A549 (cell line): ENCODE results near the gene ICAM4. TPM values are rescaled to one million over a fixed set of nuclear protein-coding genes. Genes with fewer than 3 reads are reported as not detected.

ENCODE experiments used
- ATAC-seq, 2 experiments: fragments of 200-7000 bp in 1 of 2; fragments of >200 bp in 1 of 2; cut with Nextera tagmentation in 1 of 2; cut with Tn5 transposase in 1 of 2; 3 replicates each; pipeline versions ENCODE4 v1.8.0 to v1.9.1; 2018 to 2020; ENCODE audit warnings: mild to moderate bottlenecking in 1 of 2, moderate library complexity in 1 of 2
- CTCF ChIA-PET: fragments of 300-600 bp; sonication (Branson Sonifier 250); formaldehyde crosslinking; extraction: SDS; loops from one replicate; lab custom pipeline; 2021; ENCODE audit warnings: antibody characterized with exemption, inconsistent platforms; lab: Yijun Ruan, JAX
- POLR2A ChIA-PET: fragments of 350-600 bp; formaldehyde crosslinking; extraction: SDS; loops from one replicate; lab custom pipeline; 2021; ENCODE audit warnings: antibody characterized with exemption, inconsistent platforms; lab: Yijun Ruan, JAX
- DNase-seq, 2 experiments: peaks; one replicate each; pipeline versions ENCODE4 v3.0.0 to v3.0.0-alpha.2; 2011 to 2016; ENCODE audit warnings: low read depth in 1 of 2, low spot score in 1 of 2
- FAIRE-seq: peaks from 2 replicates; lab custom pipeline; 2011; peaks lifted over from hg19 to GRCh38; lab: Jason Lieb, UNC
- H3K27ac ChIP-seq, 2 experiments: fragments of >200 bp; sonication (Bioruptor Twin); formaldehyde crosslinking; 3 replicates each; pipeline ENCODE4 v1.5.1; 2016 to 2017
- H3K4me1 ChIP-seq: fragments of >200 bp; sonication (Bioruptor Twin); formaldehyde crosslinking; 3 replicates; pipeline ENCODE4 v1.6.1; 2016
- H3K4me2 ChIP-seq: fragments of >200 bp; sonication (Bioruptor Twin); formaldehyde crosslinking; 3 replicates; pipeline ENCODE4 v1.6.1; 2016
- H3K4me3 ChIP-seq: fragments of >200 bp; sonication (Bioruptor Twin); formaldehyde crosslinking; 3 replicates; pipeline ENCODE4 v1.5.1; 2016
- H3K9me3 ChIP-seq: fragments of >200 bp; sonication (Bioruptor Twin); formaldehyde crosslinking; 3 replicates; pipeline ENCODE4 v1.6.1; 2016
- BCL3 ChIP-seq: fragments of >200 bp; sonication (Bioruptor Twin); formaldehyde crosslinking; IDR thresholded peaks from 3 replicates; pipeline ENCODE4 v1.6.1; 2016
- CEBPB ChIP-seq, 2 experiments: fragments of >200 bp in 1 of 2; sonication (Bioruptor Twin) in 1 of 2; formaldehyde crosslinking in 1 of 2; IDR thresholded peaks; 2 replicates each; pipeline ENCODE4 v1.6.1; 2012 to 2016
- CHD2 ChIP-seq: fragments of 150-350 bp; IDR thresholded peaks from 2 replicates; pipeline ENCODE4 v1.6.1; 2014; ENCODE audit warnings: low read length; ENCODE audit not compliant: partially characterized antibody
- EHF ChIP-seq: fragments of 250-450 bp; sonication (Bioruptor Pico); IDR thresholded peaks from 2 replicates; pipeline ENCODE4 v1.5.0; 2020; ENCODE audit warnings: mild to moderate bottlenecking
- EP300 ChIP-seq, 2 experiments: fragments of >200 bp; sonication (Bioruptor Twin); formaldehyde crosslinking; IDR thresholded peaks; 2 replicates in 1 of 2; 3 replicates in 1 of 2; pipeline ENCODE4 v1.6.1; 2016 to 2017
- FOSB ChIP-seq: fragments of 250-450 bp; sonication (Bioruptor Pico); IDR thresholded peaks from 2 replicates; pipeline ENCODE4 v1.5.0; 2020; ENCODE audit warnings: mild to moderate bottlenecking, moderate library complexity
- HMGXB4 ChIP-seq: fragments of 250-450 bp; sonication (Bioruptor Pico); IDR thresholded peaks from 2 replicates; pipeline ENCODE4 v1.5.0; 2021; ENCODE audit warnings: mild to moderate bottlenecking, moderate library complexity, borderline replicate concordance
- JUN ChIP-seq, 2 experiments: fragments of >200 bp; sonication (Bioruptor Twin); formaldehyde crosslinking; IDR thresholded peaks; 2 replicates in 1 of 2; 3 replicates in 1 of 2; pipeline ENCODE4 v1.6.1; 2016 to 2017
- MAFK ChIP-seq: fragments of 450-650 bp; IDR thresholded peaks from 2 replicates; pipeline ENCODE4 v1.6.1; 2014; ENCODE audit not compliant: partially characterized antibody
- MAZ ChIP-seq: fragments of 150-350 bp; IDR thresholded peaks from 2 replicates; pipeline ENCODE4 v1.6.1; 2014; ENCODE audit warnings: antibody characterized with exemption, low read depth, low read length, borderline replicate concordance
- REST ChIP-seq: fragments of 200-600 bp; sonication (generic); IDR thresholded peaks from 2 replicates; pipeline ENCODE4 v1.6.1; 2016; ENCODE audit warnings: antibody characterized with exemption, mild to moderate bottlenecking, moderate library complexity
- RNF2 ChIP-seq: fragments of 200-600 bp; sonication (generic); IDR thresholded peaks from 2 replicates; pipeline ENCODE4 v1.6.1; 2016; ENCODE audit warnings: low read depth, mild to moderate bottlenecking, antibody characterized with exemption, moderate library complexity, borderline replicate concordance
- TFCP2L1 ChIP-seq: fragments of 250-450 bp; sonication (Bioruptor Pico); IDR thresholded peaks from 2 replicates; pipeline ENCODE4 v1.5.0; 2021; ENCODE audit warnings: mild to moderate bottlenecking
- ZFP36 ChIP-seq: fragments of 450-650 bp; IDR thresholded peaks from 2 replicates; pipeline ENCODE4 v1.6.1; 2014; ENCODE audit warnings: borderline replicate concordance; ENCODE audit not compliant: partially characterized antibody
- ZSCAN20 ChIP-seq: fragments of 250-450 bp; sonication (Bioruptor Pico); IDR thresholded peaks from 2 replicates; pipeline ENCODE4 v1.8.0; 2022; ENCODE audit warnings: mild to moderate bottlenecking, moderate library complexity
- WGBS: methylation state at CpG from one replicate; pipeline ENCODE4 v1.1.6; 2017; ENCODE audit errors: missing lambda C conversion rate; 5-methylcytosine and 5-hydroxymethylcytosine counted together
- polyA plus RNA-seq, 4 experiments: library from polyadenylated mRNA; depleted of rRNA in 3 of 4; stranded (reverse); fragments of >200 nt; fragmentation: RNase III in 1 of 4; extraction: RNeasy Plus Mini Kit Qiagen cat#74134 plus additional on column Dnase treatment in 1 of 4; gene quantifications; 2 replicates in 3 of 4; 3 replicates in 1 of 4; pipeline ENCODE4 v1.2.3, GENCODE V29; 2011 to 2017
- TF ChIP-seq, protein P1 (sequence below): IDR thresholded peaks from 2 replicates; pipeline ENCODE4 v1.6.1; 2012

The ICAM4 gene
- polyA plus RNA-seq, 2 of the 4 experiments (the other 2 are of a cell fraction), result not detected

DNA sequence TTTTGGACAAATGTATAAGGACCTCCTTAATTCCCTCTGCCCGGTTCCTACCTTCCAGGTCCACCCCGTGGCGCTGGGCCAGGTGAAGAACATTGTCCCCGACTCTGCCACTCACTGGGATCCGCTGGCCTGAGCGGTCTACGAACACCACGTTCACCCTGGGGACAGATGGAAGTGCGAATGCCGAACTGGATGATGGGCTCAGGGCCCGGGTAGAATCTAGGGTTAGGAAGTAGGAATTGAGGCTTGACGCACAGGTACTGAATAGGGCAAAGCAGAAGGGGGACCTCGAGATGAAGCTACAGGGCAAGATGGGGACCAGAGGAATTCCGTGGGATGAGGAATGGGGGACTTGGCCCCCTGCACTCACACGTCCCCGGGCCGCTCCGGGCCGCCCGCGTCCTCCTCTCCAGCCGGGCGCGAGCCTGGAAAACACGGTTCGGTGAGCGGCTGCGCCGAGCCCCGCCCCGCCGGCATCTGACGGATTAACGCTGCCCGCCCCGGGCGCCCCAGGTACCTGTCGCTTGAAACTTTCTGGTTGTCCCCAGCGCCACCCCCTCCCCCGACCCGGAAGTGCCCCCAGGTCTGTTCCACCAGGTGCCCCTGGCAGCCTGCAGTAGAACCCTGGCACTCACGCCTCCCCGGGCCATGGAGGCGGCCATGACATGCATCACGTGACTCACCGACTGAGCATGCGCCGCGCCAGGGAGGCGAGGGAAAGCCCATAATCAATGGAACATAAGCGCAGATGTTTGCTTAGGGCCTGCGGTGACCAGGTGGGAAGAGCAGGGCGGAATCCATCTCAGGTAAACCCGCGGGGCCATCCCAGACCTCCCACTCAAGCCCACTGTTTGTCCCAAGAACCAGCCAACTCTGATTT is 28.8 kb downstream of the ICAM4 start, which contains the start of gene FDX2 (continued):
- TF ChIP-seq JUN (IDR thresholded peaks at IDR 0.05), result peak in 1 of 2 experiments; percentile 78; a peak in 3 of 5 replicates
- TF ChIP-seq MAFK, result no peak
- no peak for TF ChIP-seq CEBPB (IDR thresholded peaks at IDR 0.05)
- TF ChIP-seq MAZ, result no peak
- 0 out of 3 replicates have a peak, but pooled peaks have one; percentile 57 for TF ChIP-seq BCL3
- no peak for TF ChIP-seq FOSB (CRISPR knock-in tag)
- TF ChIP-seq TFCP2L1 (CRISPR knock-in tag), result no peak

GRCh38 chr19:10316229-10317044 is 29.7 kb downstream of the ICAM4 start:
- FAIRE-seq, result no peak
- TF ChIP-seq ZSCAN20 (CRISPR knock-in tag) (no peak), EP300 (IDR thresholded peaks at IDR 0.05) (no peak), EHF (CRISPR knock-in tag) (no peak), CHD2 (no peak), HMGXB4 (CRISPR knock-in tag) (no peak)
- TF ChIP-seq, protein P1, sequence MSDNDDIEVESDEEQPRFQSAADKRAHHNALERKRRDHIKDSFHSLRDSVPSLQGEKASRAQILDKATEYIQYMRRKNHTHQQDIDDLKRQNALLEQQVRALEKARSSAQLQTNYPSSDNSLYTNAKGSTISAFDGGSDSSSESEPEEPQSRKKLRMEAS, result no peak
- TF ChIP-seq, all 56 proteins: peak for 0
- peaks cover 12% of the 10 kb centered on the region for H3K4me1 ChIP-seq
- DNase-seq, result no peak
- 81% methylated on average over 15 of the region's 19 CpGs for WGBS
- H3K4me2 ChIP-seq, result peak overlapping the region; percentile 82
- ChIA-PET CTCF (interaction anchor here (0.7 to 1.3 kb wide), 2 partner anchors 11 to 72 kb away, joined by 3 to 5 read pairs; no protein-coding TSS in a partner anchor), POLR2A (no interaction called here)
- peak overlapping the region; percentile 87 to 95 for H3K27ac ChIP-seq
- no peaks in the 10 kb centered on the region for H3K9me3 ChIP-seq
- peak; percentile 32 to 40; a peak in 5 of 6 replicates for ATAC-seq
- peak overlapping the region; percentile 73 for H3K4me3 ChIP-seq

DNA sequence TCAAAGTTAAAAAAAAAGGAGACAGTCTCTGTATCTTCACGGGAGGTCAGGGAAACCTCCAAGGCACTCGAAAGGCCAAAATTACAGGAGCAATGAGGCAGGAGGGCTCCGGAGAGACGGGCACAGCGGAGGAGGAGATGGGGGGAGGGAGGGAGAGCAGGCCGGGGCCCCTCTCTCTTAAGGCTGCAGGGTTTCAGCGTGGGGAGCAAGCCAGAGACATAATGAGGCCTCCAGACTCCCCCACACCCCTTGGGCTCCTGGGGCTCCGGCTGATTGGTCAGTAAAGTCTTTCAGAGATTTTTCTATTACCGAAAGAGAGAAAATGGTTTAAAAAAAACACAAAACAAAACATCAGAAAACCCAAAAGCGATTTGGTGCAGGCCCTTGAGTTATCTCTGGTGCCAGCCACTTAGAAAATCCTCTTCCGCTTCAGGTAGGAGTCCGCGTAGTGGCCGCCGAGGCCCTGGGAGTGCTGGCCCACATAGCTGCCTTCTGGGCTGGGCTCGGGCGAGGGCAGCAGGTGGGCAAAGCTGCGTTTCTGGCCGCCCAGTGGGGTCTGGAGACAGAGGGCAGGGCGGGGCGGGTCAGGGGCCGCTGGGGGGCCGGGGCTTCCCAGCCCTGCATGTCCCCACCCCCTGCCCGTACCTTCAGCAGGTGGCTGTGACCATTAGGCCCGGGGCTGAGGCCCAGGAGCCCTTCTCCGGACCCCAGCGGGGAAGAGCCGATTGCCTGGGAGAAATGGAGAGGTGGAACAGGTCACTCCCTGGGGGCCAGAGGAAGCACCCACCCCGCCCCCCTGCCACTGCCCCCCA is 30.5 kb downstream of the ICAM4 start:
- no peak for DNase-seq
- POLR2A ChIA-PET, result interaction anchor here (1.0 kb wide), 1 partner anchor 16 kb away, joined by 5 read pairs; no protein-coding TSS in a partner anchor
- no peak overlapping the region for H3K4me3 ChIP-seq

More for the DNA sequence above, 30.5 kb downstream of the ICAM4 start:
- 85% methylated on average over 26 of the region's 29 CpGs for WGBS
- no peak overlapping the region for H3K4me2 ChIP-seq
- FAIRE-seq, result no peak
- no peak for ATAC-seq
- H3K4me1 ChIP-seq, result peaks cover 12% of the 10 kb centered on the region
- no peaks in the 10 kb centered on the region for H3K9me3 ChIP-seq
- no peak for TF ChIP-seq REST
- no peak for TF ChIP-seq MAFK
- TF ChIP-seq ZFP36, result no peak
- no peak for TF ChIP-seq CEBPB (IDR thresholded peaks at IDR 0.05)
- TF ChIP-seq RNF2, result no peak
- TF ChIP-seq, all 56 proteins: peak for 0
- no peak overlapping the region for H3K27ac ChIP-seq
- CTCF ChIA-PET, result interaction anchor here (0.7 to 1.4 kb wide), 3 partner anchors 12 to 72 kb away, joined by 3 to 5 read pairs (median 4); no protein-coding TSS in a partner anchor
